Ectodermal cell (in vitro differentiated cells): ENCODE data around the gene LRRC45.
"Not testable (repeated sequence)": the region's sequence is repeated elsewhere in the genome, so short reads cannot be mapped to it uniquely, and the experiment has no call there.

Experiments used
- H3K27ac ChIP-seq: 2 replicates; pipeline ENCODE4 v1.7.0; 2013; ENCODE audit warnings: mild to moderate bottlenecking, low read depth, low read length; ENCODE audit not compliant: insufficient read depth, poor library complexity, severe bottlenecking
- H3K27me3 ChIP-seq: 2 replicates; pipeline ENCODE4 v1.7.0; 2013; ENCODE audit warnings: mild to moderate bottlenecking, low read length; ENCODE audit not compliant: insufficient read depth, control insufficient read depth, poor library complexity, severe bottlenecking
- H3K36me3 ChIP-seq: one replicate; pipeline ENCODE4 v1.7.0; 2013; ENCODE audit warnings: low read length; ENCODE audit not compliant: control insufficient read depth, insufficient read depth
- H3K4me1 ChIP-seq: one replicate; pipeline ENCODE4 v1.7.0; 2013; ENCODE audit warnings: low read length; ENCODE audit not compliant: control insufficient read depth, insufficient read depth
- H3K4me3 ChIP-seq: 2 replicates; pipeline ENCODE4 v1.7.0; 2013; ENCODE audit warnings: low read depth, low read length, control low read depth; ENCODE audit not compliant: insufficient read depth
- H3K9me3 ChIP-seq: 2 replicates; pipeline ENCODE4 v1.7.0; 2013; ENCODE audit warnings: mild to moderate bottlenecking, low read length, moderate library complexity; ENCODE audit not compliant: control insufficient read depth
- WGBS, 2 experiments: methylation state at CpG; one replicate each; pipeline ENCODE4 v1.1.7; 2013; ENCODE audit warnings: missing lambda C conversion rate in 2 of 2; 5-methylcytosine and 5-hydroxymethylcytosine counted together

Gene LRRC45

GRCh38 chr17:82035956-82036633 lies 13.0 kb downstream of the LRRC45 start:
- no peaks in the 10 kb centered on the region for H3K36me3 ChIP-seq
- 93% methylated on average over 20 of the region's 20 CpGs for WGBS, 2 experiments
- no peak overlapping the region for H3K27ac ChIP-seq
- H3K9me3 ChIP-seq: no peaks in the 10 kb centered on the region
- peaks cover 7% of the 10 kb centered on the region for H3K4me1 ChIP-seq
- H3K27me3 ChIP-seq: peaks cover 7% of the 10 kb centered on the region
- peak overlapping the region; percentile 68 for H3K4me3 ChIP-seq

DNA sequence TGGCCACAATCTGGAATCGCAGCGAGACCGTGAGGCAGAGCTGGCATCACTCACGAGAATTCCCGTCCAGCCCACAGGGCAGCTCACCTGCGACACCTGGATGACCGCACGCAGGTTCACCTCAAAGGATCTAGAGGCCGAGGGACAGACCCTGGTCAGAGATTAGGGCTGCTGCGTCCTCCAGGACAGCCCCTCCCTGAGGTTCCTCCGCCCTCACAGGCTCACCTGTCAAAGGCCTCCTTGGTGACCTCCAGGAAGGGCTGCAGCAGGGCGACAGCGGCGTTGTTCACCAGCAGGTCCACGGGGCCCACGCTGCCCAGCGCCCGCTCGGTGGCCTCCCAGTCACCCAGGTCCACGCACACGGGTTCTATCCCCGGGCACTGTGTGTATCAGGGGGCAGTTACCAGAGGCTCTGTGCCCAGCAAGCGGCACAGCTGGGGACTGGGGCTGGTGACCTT lies 13.6 kb downstream of the LRRC45 start:
- Histone ChIP-seq H3K27ac (no peak overlapping the region), H3K36me3 (no peaks in the 10 kb centered on the region), H3K9me3 (no peaks in the 10 kb centered on the region), H3K4me3 (peak overlapping the region; percentile 68), H3K4me1 (peaks cover 7% of the 10 kb centered on the region), H3K27me3 (peaks cover 7% of the 10 kb centered on the region)
- 63 to 64% methylated on average over 23 of the region's 23 CpGs for WGBS, 2 experiments

- H3K27me3 ChIP-seq: peaks cover 7% of the 10 kb centered on the region
- peak within 1 kb of the TSS; percentile 68 for H3K4me3 ChIP-seq
- H3K9me3 ChIP-seq: no peaks in the 10 kb centered on the region
- no peaks in the 10 kb centered on the region for H3K36me3 ChIP-seq
- WGBS, 2 experiments: 1% methylated on average over 92 of the region's 92 CpGs
- H3K27ac ChIP-seq: peak within 1 kb of the TSS; percentile 97
- peaks cover 6% of the 10 kb centered on the region for H3K4me1 ChIP-seq
These were observed 14.2 kb downstream of the LRRC45 start, which contains the start of gene DCXR for GRCh38 chr17:82037092-82037888. DCXR (minus strand) TSS chr17:82037697; CDS start chr17:82037682, 15 bp downstream.

GRCh38 chr17:82037889-82038195 lies 14.7 kb downstream of the LRRC45 start:
- no peak overlapping the region for H3K27ac ChIP-seq
- 23 to 27% methylated on average over 10 of the region's 10 CpGs for WGBS, 2 experiments

DNA sequence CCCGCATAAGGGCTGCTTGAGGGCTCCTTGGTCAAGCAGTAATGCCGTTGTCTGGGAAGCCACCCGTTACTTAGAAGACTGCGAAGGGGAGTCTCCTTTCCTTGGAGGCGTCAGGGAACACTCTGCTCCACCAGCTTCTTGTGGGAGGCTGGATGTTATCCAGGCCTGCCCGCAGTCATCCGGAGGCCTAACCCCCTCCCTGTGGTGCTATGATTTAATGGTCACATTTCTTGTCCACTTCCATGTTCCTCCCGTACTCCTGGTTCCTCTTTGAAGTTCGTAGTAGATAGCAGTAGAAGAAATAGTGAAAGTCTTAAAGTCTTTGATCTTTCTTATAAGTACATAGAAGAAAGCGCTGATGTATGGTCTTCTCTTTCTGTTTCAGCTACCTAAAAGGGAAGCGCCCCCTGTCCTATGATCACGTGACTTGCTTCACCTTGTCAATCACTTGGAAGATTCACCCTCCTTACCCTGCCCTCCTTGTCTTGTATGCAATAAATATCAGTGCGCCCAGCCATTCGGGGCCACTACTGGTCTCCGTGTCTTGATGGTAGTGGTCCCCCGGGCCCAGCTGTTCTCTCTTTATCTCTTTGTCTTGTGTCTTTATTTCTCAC lies 15.8 kb downstream of the LRRC45 start:
- WGBS, 2 experiments: 94 to 95% methylated on average over 16 of the region's 16 CpGs
- H3K27me3 ChIP-seq, H3K4me3 ChIP-seq, H3K4me1 ChIP-seq, H3K27ac ChIP-seq, H3K36me3 ChIP-seq, H3K9me3 ChIP-seq: not testable (repeated sequence)

More at GRCh38 chr17:82037889-82038195, 14.7 kb downstream of the LRRC45 start:
- Histone ChIP-seq H3K36me3 (no peaks in the 10 kb centered on the region), H3K27me3 (peaks cover 7% of the 10 kb centered on the region), H3K4me3 (no peak overlapping the region), H3K9me3 (no peaks in the 10 kb centered on the region), H3K4me1 (peaks cover under 1% of the 10 kb centered on the region)

GRCh38 chr17:82039695-82040299 lies 16.7 kb downstream of the LRRC45 start:
- peaks cover 7% of the 10 kb centered on the region for H3K27me3 ChIP-seq
- H3K4me3 ChIP-seq: no peak overlapping the region
- no peak overlapping the region for H3K27ac ChIP-seq
- no peaks in the 10 kb centered on the region for H3K9me3 ChIP-seq
- no peaks in the 10 kb centered on the region for H3K4me1 ChIP-seq
- WGBS, 2 experiments: 93 to 94% methylated on average over 8 of the region's 8 CpGs
- no peaks in the 10 kb centered on the region for H3K36me3 ChIP-seq

- Histone ChIP-seq H3K4me3 (no peak overlapping the region), H3K27ac (no peak overlapping the region), H3K9me3 (no peaks in the 10 kb centered on the region), H3K4me1 (no peaks in the 10 kb centered on the region), H3K27me3 (peaks cover 6% of the 10 kb centered on the region), H3K36me3 (no peaks in the 10 kb centered on the region)
- WGBS, 2 experiments: 81% methylated on average over 17 of the region's 17 CpGs
These were observed 18.2 kb downstream of the LRRC45 start for GRCh38 chr17:82041144-82041814.

DNA sequence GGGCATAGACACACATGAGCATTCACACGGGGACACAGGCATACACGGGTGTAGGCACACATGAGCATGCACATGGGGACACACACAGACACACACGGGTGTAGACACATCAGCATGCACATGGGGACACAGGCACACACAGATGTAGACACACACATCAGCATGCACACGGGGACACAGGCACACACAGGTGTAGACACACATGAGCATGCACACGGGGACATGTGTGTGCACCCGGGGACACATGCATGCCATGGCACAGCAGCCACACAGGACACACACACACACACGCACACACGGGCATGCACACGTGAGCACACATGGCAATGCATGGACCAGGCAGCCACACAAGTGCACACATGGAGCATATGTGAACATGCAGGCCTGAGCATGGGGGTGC lies 19.5 kb downstream of the LRRC45 start:
- Histone ChIP-seq H3K27ac (no peak overlapping the region), H3K36me3 (no peaks in the 10 kb centered on the region), H3K9me3 (no peaks in the 10 kb centered on the region), H3K4me3 (no peak overlapping the region), H3K27me3 (no peaks in the 10 kb centered on the region), H3K4me1 (no peaks in the 10 kb centered on the region)
- WGBS, 2 experiments: 94 to 95% methylated on average over 9 of the region's 9 CpGs

GRCh38 chr17:82043507-82043906 lies 20.4 kb downstream of the LRRC45 start:
- Histone ChIP-seq H3K27me3 (no peaks in the 10 kb centered on the region), H3K27ac (no peak overlapping the region), H3K9me3 (no peaks in the 10 kb centered on the region), H3K36me3 (no peaks in the 10 kb centered on the region), H3K4me3 (no peak overlapping the region), H3K4me1 (no peaks in the 10 kb centered on the region)
- 73 to 74% methylated on average over 16 of the region's 16 CpGs for WGBS, 2 experiments
